WTC11 (cell line): ENCODE data around the gene DNAI1. TPM values are rescaled to one million over a fixed set of nuclear protein-coding genes. Genes with fewer than 3 reads are reported as not detected.
A peak's percentile ranks its signal among the peaks of the same experiment; 100 is the strongest.

ENCODE experiments used
- ATAC-seq: fragments of 200-7000 bp; cut with Tn5 transposase; 2 replicates; pipeline ENCODE4 v1.10.0; 2021; ENCODE audit warnings: mild to moderate bottlenecking, moderate library complexity
- CTCF ChIA-PET: fragments of 300-600 bp; sonication (Branson Sonifier 250); formaldehyde crosslinking; loops from one replicate; lab custom pipeline; 2021; ENCODE audit warnings: antibody characterized with exemption; lab: Charles Lee
- POLR2A ChIA-PET: fragments of 350-600 bp; sonication (Branson Sonifier 250); formaldehyde crosslinking; loops from one replicate; lab custom pipeline; 2021; ENCODE audit warnings: antibody characterized with exemption; lab: Charles Lee
- DNase-seq: peaks from one replicate; pipeline ENCODE4 v3.0.0; 2021; ENCODE audit warnings: low spot score
- H3K27ac Mint-ChIP-seq: 2 replicates; pipeline ENCODE4 v1.8.0; 2021; ENCODE audit warnings: mixed read lengths
- H3K27me3 Mint-ChIP-seq: 2 replicates; pipeline ENCODE4 v1.8.0; 2021; ENCODE audit warnings: low read depth, mild to moderate bottlenecking, moderate library complexity, mixed read lengths
- H3K36me3 Mint-ChIP-seq: 2 replicates; pipeline ENCODE4 v1.8.0; 2021; ENCODE audit warnings: mixed read lengths
- H3K4me1 Mint-ChIP-seq: 2 replicates; pipeline ENCODE4 v1.8.0; 2022; ENCODE audit warnings: mixed read lengths
- H3K4me3 Mint-ChIP-seq: 2 replicates; pipeline ENCODE4 v1.8.0; 2021; ENCODE audit warnings: mild to moderate bottlenecking, moderate library complexity, mixed read lengths
- H3K9me3 Mint-ChIP-seq: 2 replicates; pipeline ENCODE4 v1.8.0; 2021; ENCODE audit warnings: mixed read lengths
- CREM ChIP-seq: sonication (generic); formaldehyde crosslinking; IDR thresholded peaks from 2 replicates; pipeline ENCODE4 v1.8.1; 2022; ENCODE audit warnings: mild to moderate bottlenecking, missing genetic modification reagents, moderate library complexity
- E2F1 ChIP-seq: sonication (generic); formaldehyde crosslinking; IDR thresholded peaks from 2 replicates; pipeline ENCODE4 v1.8.0; 2022; ENCODE audit warnings: mild to moderate bottlenecking, missing genetic modification reagents
- FOXP1 ChIP-seq: sonication (generic); formaldehyde crosslinking; IDR thresholded peaks from 2 replicates; pipeline ENCODE4 v1.8.0; 2022; ENCODE audit warnings: missing genetic modification reagents, mild to moderate bottlenecking, moderate library complexity, borderline replicate concordance
- GTF2I ChIP-seq: fragments of 250-450 bp; sonication (Bioruptor Pico); conservative IDR thresholded peaks from 2 replicates; pipeline ENCODE4 v1.4.0; 2021; ENCODE audit warnings: mild to moderate bottlenecking
- KAT7 ChIP-seq: sonication (generic); formaldehyde crosslinking; IDR thresholded peaks from 2 replicates; pipeline ENCODE4 v1.8.1; 2023; ENCODE audit warnings: missing genetic modification reagents, mild to moderate bottlenecking, borderline replicate concordance
- NFATC4 ChIP-seq: fragments of 250-450 bp; sonication (Bioruptor Pico); IDR thresholded peaks from 2 replicates; pipeline ENCODE4 v1.9.0; 2021; ENCODE audit warnings: mild to moderate bottlenecking
- NR2C2 ChIP-seq: sonication (generic); formaldehyde crosslinking; IDR thresholded peaks from 2 replicates; pipeline ENCODE4 v1.8.0; 2022; ENCODE audit warnings: mild to moderate bottlenecking, missing genetic modification reagents
- OVOL2 ChIP-seq: fragments of 250-450 bp; sonication (Bioruptor Pico); IDR thresholded peaks from 2 replicates; pipeline ENCODE4 v1.9.0; 2021; ENCODE audit warnings: mild to moderate bottlenecking, borderline replicate concordance
- RELA ChIP-seq: sonication (generic); formaldehyde crosslinking; IDR thresholded peaks from 2 replicates; pipeline ENCODE4 v1.8.1; 2022; ENCODE audit warnings: missing genetic modification reagents, mild to moderate bottlenecking, borderline replicate concordance
- SMAD3 ChIP-seq: sonication (generic); formaldehyde crosslinking; IDR thresholded peaks from 2 replicates; pipeline ENCODE4 v1.8.0; 2022; ENCODE audit warnings: missing genetic modification reagents, mild to moderate bottlenecking, borderline replicate concordance
- SOX15 ChIP-seq: fragments of 250-450 bp; sonication (Bioruptor Pico); IDR thresholded peaks from 2 replicates; pipeline ENCODE4 v1.9.0; 2021; ENCODE audit warnings: mild to moderate bottlenecking
- TCF7 ChIP-seq: sonication (generic); formaldehyde crosslinking; IDR thresholded peaks from 2 replicates; pipeline ENCODE4 v1.8.0; 2022; ENCODE audit warnings: mild to moderate bottlenecking, low read depth, missing genetic modification reagents, moderate library complexity
- TP53 ChIP-seq: sonication (generic); formaldehyde crosslinking; IDR thresholded peaks from 2 replicates; pipeline ENCODE4 v1.8.1; 2023; ENCODE audit warnings: mild to moderate bottlenecking, missing genetic modification reagents
- USF1 ChIP-seq: sonication (generic); formaldehyde crosslinking; IDR thresholded peaks from 2 replicates; pipeline ENCODE4 v1.8.0; 2022; ENCODE audit warnings: mild to moderate bottlenecking, missing genetic modification reagents
- ZNF263 ChIP-seq: sonication (generic); formaldehyde crosslinking; IDR thresholded peaks from 2 replicates; pipeline ENCODE4 v1.8.1; 2022; ENCODE audit warnings: low read depth, mild to moderate bottlenecking, moderate library complexity, missing genetic modification reagents
- ZNF512 ChIP-seq: sonication (generic); formaldehyde crosslinking; IDR thresholded peaks from 2 replicates; pipeline ENCODE4 v1.8.1; 2022; ENCODE audit warnings: missing genetic modification reagents, borderline replicate concordance
- total RNA-seq: library from RNA; stranded (reverse); gene quantifications from 3 replicates; pipeline ENCODE4 v1.2.3, GENCODE V29; 2021
- TF ChIP-seq, protein P1 (sequence below): sonication (generic); formaldehyde crosslinking; IDR thresholded peaks from 2 replicates; pipeline ENCODE4 v1.8.1; 2023; ENCODE audit warnings: mild to moderate bottlenecking, missing genetic modification reagents, moderate library complexity
- TF ChIP-seq, protein P2 (sequence below): sonication (generic); formaldehyde crosslinking; IDR thresholded peaks from 2 replicates; pipeline ENCODE4 v1.8.1; 2022; ENCODE audit warnings: low read depth, missing genetic modification reagents, borderline replicate concordance

DNAI1 gene
- total RNA-seq, 1 experiment from 2014 or later = 2.1 TPM

- ChIA-PET POLR2A (interaction anchor here (0.6 kb wide), 1 partner anchor 324 kb away, joined by 4 read pairs; no protein-coding TSS in a partner anchor), CTCF (interaction anchor here (1.2 to 2.9 kb wide), 6 partner anchors 13 to 113 kb away, joined by 3 to 17 read pairs (median 8); no protein-coding TSS in a partner anchor)
- ATAC-seq (no peak), DNase-seq (no peak)
- no peaks in the 10 kb centered on the region for H3K4me1 Mint-ChIP-seq
- H3K36me3 Mint-ChIP-seq = no peaks in the 10 kb centered on the region
- H3K9me3 Mint-ChIP-seq = no peaks in the 10 kb centered on the region
- H3K4me3 Mint-ChIP-seq = no peak overlapping the region
- H3K27me3 Mint-ChIP-seq = no peaks in the 10 kb centered on the region; the same call in 1 of the 2 replicates
- no peak overlapping the region for H3K27ac Mint-ChIP-seq
- TF ChIP-seq KAT7 (CRISPR knock-in tag) = no peak
- no peak for TF ChIP-seq SOX15 (CRISPR knock-in tag)
- TF ChIP-seq NFATC4 (CRISPR knock-in tag) = no peak
- no peak for TF ChIP-seq E2F1 (CRISPR knock-in tag)
- no peak for TF ChIP-seq NR2C2 (CRISPR knock-in tag)
- TF ChIP-seq TCF7 (CRISPR knock-in tag) = no peak
- no peak for TF ChIP-seq RELA (CRISPR knock-in tag)
- no peak for TF ChIP-seq OVOL2 (CRISPR knock-in tag)
- TF ChIP-seq TP53 = no peak
- TF ChIP-seq GTF2I = no peak
Observed at GRCh38 chr9:34490760-34491159, 32.2 kb downstream of the DNAI1 start.

GRCh38 chr9:34491596-34491995, 33.0 kb downstream of the DNAI1 start:
- CTCF ChIA-PET = interaction anchor here (1.0 to 3.3 kb wide), 8 partner anchors 19 to 210 kb away, joined by 3 to 19 read pairs (median 4); no protein-coding TSS in a partner anchor

More at GRCh38 chr9:34491596-34491995, 33.0 kb downstream of the DNAI1 start:
- no peaks in the 10 kb centered on the region for H3K9me3 Mint-ChIP-seq
- no peaks in the 10 kb centered on the region for H3K4me1 Mint-ChIP-seq
- POLR2A ChIA-PET = no interaction called here
- no peaks in the 10 kb centered on the region for H3K36me3 Mint-ChIP-seq
- H3K27ac Mint-ChIP-seq = no peak overlapping the region
- no peak for ATAC-seq
- DNase-seq = no peak
- no peak overlapping the region for H3K4me3 Mint-ChIP-seq
- no peaks in the 10 kb centered on the region; the same call in 1 of the 2 replicates for H3K27me3 Mint-ChIP-seq
- no peak for TF ChIP-seq ZNF512
- no peak for TF ChIP-seq FOXP1 (CRISPR knock-in tag)
- TF ChIP-seq, protein P1, sequence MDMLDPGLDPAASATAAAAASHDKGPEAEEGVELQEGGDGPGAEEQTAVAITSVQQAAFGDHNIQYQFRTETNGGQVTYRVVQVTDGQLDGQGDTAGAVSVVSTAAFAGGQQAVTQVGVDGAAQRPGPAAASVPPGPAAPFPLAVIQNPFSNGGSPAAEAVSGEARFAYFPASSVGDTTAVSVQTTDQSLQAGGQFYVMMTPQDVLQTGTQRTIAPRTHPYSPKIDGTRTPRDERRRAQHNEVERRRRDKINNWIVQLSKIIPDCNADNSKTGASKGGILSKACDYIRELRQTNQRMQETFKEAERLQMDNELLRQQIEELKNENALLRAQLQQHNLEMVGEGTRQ (CRISPR knock-in tag) = 0 out of 2 replicates have a peak, but pooled peaks have one; percentile 17
- TF ChIP-seq, protein P2, sequence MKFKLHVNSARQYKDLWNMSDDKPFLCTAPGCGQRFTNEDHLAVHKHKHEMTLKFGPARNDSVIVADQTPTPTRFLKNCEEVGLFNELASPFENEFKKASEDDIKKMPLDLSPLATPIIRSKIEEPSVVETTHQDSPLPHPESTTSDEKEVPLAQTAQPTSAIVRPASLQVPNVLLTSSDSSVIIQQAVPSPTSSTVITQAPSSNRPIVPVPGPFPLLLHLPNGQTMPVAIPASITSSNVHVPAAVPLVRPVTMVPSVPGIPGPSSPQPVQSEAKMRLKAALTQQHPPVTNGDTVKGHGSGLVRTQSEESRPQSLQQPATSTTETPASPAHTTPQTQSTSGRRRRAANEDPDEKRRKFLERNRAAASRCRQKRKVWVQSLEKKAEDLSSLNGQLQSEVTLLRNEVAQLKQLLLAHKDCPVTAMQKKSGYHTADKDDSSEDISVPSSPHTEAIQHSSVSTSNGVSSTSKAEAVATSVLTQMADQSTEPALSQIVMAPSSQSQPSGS (CRISPR knock-in tag) = no peak
- TF ChIP-seq ZNF263 (CRISPR knock-in tag) = no peak
- no peak for TF ChIP-seq SMAD3 (CRISPR knock-in tag)
- TF ChIP-seq USF1 (CRISPR knock-in tag) = no peak
- no peak for TF ChIP-seq CREM
